GM10248 (cell line): ENCODE measurements around the gene WDFY4.

Source experiments
- CTCF ChIA-PET: fragments of 300-600 bp; sonication (Branson Sonifier 250); formaldehyde crosslinking; extraction: SDS; loops from one replicate; lab custom pipeline; 2021; ENCODE audit warnings: antibody characterized with exemption; lab: Yijun Ruan, JAX
- POLR2A ChIA-PET: fragments of 350-650 bp; sonication (Branson Sonifier 250); formaldehyde crosslinking; extraction: SDS; loops from one replicate; lab custom pipeline; 2020; ENCODE audit warnings: antibody characterized with exemption; lab: Yijun Ruan, JAX
- DNase-seq: peaks from one replicate; pipeline ENCODE4 v3.0.0; 2012; ENCODE audit errors: extremely low spot score
- TF ChIP-seq, protein P1 (sequence below): IDR thresholded peaks from 2 replicates; pipeline ENCODE4 v1.5.1; 2012; ENCODE audit warnings: mild to moderate bottlenecking, low read depth; ENCODE audit errors: extremely low read depth, missing control alignments, control extremely low read depth

Gene WDFY4

DNA sequence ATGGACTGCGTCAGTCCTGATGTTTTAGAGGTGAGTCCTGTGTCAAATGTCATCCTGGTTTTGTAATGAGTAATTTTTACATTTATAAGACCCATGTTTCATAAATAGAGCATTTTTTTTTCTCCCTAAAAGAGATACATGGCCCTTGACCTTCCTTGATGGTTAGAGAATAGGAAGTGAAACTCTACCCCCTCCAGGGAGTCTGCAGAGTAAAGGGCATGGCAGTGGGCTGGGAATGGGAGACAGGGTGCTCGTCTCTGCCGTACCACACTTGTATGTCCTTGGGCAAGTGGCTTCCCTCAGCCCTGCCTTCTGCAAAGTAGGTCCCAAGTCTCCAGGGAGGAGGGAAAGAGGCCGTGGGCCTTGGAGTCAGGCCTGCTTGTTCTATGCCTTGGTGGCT lies 63.9 kb downstream of the WDFY4 start:
- POLR2A ChIA-PET: no interaction called here
- no peak for DNase-seq
- CTCF ChIA-PET: interaction anchor here (1.2 to 1.9 kb wide), 3 partner anchors 12 to 47 kb away, joined by 3 to 6 read pairs (median 3); no protein-coding TSS in a partner anchor
- TF ChIP-seq, protein P1, sequence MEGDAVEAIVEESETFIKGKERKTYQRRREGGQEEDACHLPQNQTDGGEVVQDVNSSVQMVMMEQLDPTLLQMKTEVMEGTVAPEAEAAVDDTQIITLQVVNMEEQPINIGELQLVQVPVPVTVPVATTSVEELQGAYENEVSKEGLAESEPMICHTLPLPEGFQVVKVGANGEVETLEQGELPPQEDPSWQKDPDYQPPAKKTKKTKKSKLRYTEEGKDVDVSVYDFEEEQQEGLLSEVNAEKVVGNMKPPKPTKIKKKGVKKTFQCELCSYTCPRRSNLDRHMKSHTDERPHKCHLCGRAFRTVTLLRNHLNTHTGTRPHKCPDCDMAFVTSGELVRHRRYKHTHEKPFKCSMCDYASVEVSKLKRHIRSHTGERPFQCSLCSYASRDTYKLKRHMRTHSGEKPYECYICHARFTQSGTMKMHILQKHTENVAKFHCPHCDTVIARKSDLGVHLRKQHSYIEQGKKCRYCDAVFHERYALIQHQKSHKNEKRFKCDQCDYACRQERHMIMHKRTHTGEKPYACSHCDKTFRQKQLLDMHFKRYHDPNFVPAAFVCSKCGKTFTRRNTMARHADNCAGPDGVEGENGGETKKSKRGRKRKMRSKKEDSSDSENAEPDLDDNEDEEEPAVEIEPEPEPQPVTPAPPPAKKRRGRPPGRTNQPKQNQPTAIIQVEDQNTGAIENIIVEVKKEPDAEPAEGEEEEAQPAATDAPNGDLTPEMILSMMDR: no peak

DNA sequence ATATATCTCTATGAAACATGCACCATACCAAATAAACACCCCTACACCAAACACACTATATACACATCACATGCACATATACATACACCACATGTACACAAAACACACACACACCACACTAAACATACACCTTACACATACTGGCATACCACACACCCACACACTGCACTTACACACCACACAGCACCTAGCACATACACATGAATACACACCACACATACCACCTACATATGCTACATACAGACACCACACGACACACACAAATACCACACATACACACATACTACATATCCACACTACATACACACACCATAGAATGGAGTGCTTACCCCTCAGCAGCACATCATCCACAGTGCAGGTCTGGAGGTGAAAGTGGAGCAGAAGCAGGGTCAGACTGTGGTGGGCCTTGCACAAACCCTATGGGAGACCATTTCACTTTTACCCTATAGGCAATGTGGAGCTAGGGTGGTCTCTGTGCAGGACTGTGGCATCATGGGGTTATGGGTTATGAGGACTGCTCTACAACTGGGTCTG lies 64.6 kb downstream of the WDFY4 start:
- ChIA-PET CTCF (interaction anchor here (1.9 kb wide), 1 partner anchor 11 kb away, joined by 6 read pairs; no protein-coding TSS in a partner anchor), POLR2A (interaction anchor here (0.6 kb wide), 1 partner anchor 11 kb away, joined by 3 read pairs; no protein-coding TSS in a partner anchor)
- TF ChIP-seq, protein P1: no peak
- no peak for DNase-seq

DNA sequence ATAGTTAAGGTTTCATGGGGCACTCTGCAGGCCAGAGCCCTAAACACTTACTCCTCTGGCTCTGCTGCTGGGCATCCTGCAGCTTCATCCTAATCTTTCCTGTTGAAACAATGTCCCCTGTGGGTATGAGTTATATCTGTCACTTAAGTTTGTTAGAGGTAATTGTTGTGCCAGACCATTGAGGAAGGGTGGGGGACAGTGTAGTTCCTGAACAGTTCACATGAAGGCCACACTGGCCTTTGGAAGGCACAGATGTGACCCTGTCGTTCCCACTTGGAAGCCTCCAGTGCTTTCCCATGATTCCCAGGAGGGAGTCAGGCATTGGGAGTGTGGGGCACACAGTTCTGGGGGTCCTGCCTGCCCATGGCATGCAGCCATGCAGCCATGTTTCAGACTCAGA lies 65.3 kb downstream of the WDFY4 start:
- CTCF ChIA-PET: interaction anchor here (1.9 kb wide), 1 partner anchor 11 kb away, joined by 6 read pairs; no protein-coding TSS in a partner anchor
- TF ChIP-seq, protein P1: no peak
- no peak for DNase-seq
- POLR2A ChIA-PET: interaction anchor here (0.6 kb wide), 1 partner anchor 10 kb away, joined by 3 read pairs; no protein-coding TSS in a partner anchor

DNA sequence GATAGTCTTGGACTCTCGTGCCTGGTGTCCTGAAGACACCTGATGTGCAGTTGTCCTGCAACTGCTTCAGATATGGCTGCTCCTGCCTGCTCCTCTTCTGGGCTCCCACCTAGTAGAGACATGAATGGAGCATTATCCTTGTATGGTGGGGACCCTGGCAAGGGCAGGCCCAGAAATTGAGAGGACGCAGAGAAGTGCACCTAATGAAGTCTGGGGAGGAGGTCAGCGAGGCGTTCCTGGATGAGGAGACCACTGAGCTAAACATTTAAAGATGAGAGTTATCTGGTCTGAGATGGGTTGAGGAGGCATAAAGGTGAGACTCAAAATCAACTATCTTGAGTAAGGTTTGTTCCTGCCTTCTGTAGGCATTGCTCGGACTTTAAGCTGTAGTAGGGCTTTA lies 66.3 kb downstream of the WDFY4 start:
- CTCF ChIA-PET: interaction anchor here (3.1 to 3.5 kb wide), 2 partner anchors 8 to 13 kb away, joined by 13 to 14 read pairs; no protein-coding TSS in a partner anchor
- POLR2A ChIA-PET: no interaction called here
- DNase-seq: no peak
- TF ChIP-seq, protein P1: no peak

DNA sequence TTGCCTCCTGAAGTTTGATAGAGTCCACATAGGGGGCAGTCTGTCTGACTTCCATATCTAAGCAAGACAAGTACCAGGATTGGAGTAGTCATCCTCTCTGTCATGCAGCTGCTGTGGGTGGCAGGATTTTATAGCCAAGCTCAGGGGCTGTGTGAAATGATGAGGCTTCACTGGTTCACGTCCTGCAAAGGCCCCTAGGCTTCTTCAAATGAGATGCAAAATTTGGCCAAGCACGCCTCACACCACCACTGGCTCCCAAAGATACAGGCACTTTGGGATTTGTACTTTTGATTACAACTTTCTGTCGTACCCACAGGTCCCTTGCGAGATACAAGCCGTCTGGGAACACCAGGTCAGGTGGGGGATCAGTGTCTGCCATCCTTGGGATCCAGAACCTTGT lies 67.1 kb downstream of the WDFY4 start:
- DNase-seq: no peak
- ChIA-PET CTCF (interaction anchor here (3.1 to 3.5 kb wide), 2 partner anchors 9 to 13 kb away, joined by 13 to 14 read pairs; no protein-coding TSS in a partner anchor), POLR2A (no interaction called here)
- TF ChIP-seq, protein P1: no peak

DNA sequence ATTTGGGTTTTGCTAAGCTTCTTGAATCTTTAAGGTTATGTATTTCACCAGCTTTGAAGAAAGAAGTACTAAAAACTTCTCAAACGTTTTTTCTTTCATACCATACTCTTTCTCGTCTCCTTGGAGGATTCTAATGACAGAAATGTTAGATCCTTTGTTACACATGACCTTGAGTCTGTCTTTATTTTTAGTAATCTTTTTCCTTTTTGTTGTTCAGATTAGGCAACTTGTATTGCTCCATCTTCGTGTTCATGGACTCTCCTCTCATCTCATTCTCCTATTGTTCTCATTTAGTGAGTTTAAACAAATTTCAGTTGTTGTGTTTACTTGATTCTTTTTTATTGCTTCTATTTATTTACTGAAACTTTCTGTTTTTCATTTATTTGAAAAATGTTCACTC lies 73.7 kb downstream of the WDFY4 start:
- DNase-seq: no peak
- ChIA-PET POLR2A (no interaction called here), CTCF (interaction anchor here (2.4 kb wide), 1 partner anchor 101 kb away, joined by 14 read pairs; no protein-coding TSS in a partner anchor)
- TF ChIP-seq, protein P1: no peak
